Thoracic aorta (tissue), 2 donors: Measurements from ENCODE around the gene LINGO3. TPM values are rescaled to one million over a fixed set of nuclear protein-coding genes. Genes with fewer than 3 reads are reported as not detected.
"Not testable (repeated sequence)": the region's sequence is repeated elsewhere in the genome, so short reads cannot be mapped to it uniquely, and the experiment has no call there.

Source experiments
- ATAC-seq: fragments of 150-250 bp; one replicate; pipeline ENCODE4 v1.8.0; 2017; ENCODE audit warnings: low read depth; ENCODE audit not compliant: insufficient number of reproducible peaks, low FRiP score
- DNase-seq: peaks from one replicate; pipeline ENCODE4 v3.0.0-alpha.2; 2020; ENCODE audit warnings: low spot score
- H3K27ac ChIP-seq, 2 donors: fragments of 200-600 bp; sonication (generic); 1 replicate in 1 of 2; 2 replicates in 1 of 2; pipeline ENCODE4 v1.5.1; 2016; ENCODE audit warnings: mild to moderate bottlenecking in 2 of 2, moderate library complexity in 2 of 2
- H3K27me3 ChIP-seq: fragments of 200-600 bp; sonication (generic); replicated peaks from 2 replicates; pipeline ENCODE4 v1.6.0; 2016; ENCODE audit warnings: mild to moderate bottlenecking; ENCODE audit not compliant: insufficient read depth
- H3K36me3 ChIP-seq: fragments of 200-600 bp; sonication (generic); one replicate; pipeline ENCODE4 v1.5.1; 2016
- H3K4me1 ChIP-seq, 2 donors: fragments of 200-600 bp; sonication (generic); 1 replicate in 1 of 2; 2 replicates in 1 of 2; pipeline versions ENCODE4 v1.5.1 to v1.6.0; 2016; ENCODE audit warnings: low read depth in 2 of 2, mild to moderate bottlenecking in 1 of 2; ENCODE audit not compliant: control insufficient read depth in 1 of 2
- H3K4me3 ChIP-seq: fragments of 200-600 bp; sonication (generic); 2 replicates; pipeline ENCODE4 v1.5.1; 2016; ENCODE audit warnings: mild to moderate bottlenecking
- H3K9me3 ChIP-seq: fragments of 200-600 bp; sonication (generic); 2 replicates; pipeline ENCODE4 v1.5.1; 2016
- total RNA-seq, 2 donors: library from RNA; depleted of rRNA; stranded (reverse); fragments of >200 nt; gene quantifications; one replicate each; pipeline versions ENCODE4 v1.1.0 to v1.2.3, GENCODE V29; 2016
- TF ChIP-seq, protein P1 (sequence below): fragments of 200-600 bp; sonication (generic); IDR thresholded peaks from one replicate; pipeline ENCODE4 v1.5.1; 2019; ENCODE audit warnings: antibody characterized with exemption

Gene LINGO3
- total RNA-seq, 2 donors from 2014 or later, result 0.27 TPM; not detected in 1

DNA sequence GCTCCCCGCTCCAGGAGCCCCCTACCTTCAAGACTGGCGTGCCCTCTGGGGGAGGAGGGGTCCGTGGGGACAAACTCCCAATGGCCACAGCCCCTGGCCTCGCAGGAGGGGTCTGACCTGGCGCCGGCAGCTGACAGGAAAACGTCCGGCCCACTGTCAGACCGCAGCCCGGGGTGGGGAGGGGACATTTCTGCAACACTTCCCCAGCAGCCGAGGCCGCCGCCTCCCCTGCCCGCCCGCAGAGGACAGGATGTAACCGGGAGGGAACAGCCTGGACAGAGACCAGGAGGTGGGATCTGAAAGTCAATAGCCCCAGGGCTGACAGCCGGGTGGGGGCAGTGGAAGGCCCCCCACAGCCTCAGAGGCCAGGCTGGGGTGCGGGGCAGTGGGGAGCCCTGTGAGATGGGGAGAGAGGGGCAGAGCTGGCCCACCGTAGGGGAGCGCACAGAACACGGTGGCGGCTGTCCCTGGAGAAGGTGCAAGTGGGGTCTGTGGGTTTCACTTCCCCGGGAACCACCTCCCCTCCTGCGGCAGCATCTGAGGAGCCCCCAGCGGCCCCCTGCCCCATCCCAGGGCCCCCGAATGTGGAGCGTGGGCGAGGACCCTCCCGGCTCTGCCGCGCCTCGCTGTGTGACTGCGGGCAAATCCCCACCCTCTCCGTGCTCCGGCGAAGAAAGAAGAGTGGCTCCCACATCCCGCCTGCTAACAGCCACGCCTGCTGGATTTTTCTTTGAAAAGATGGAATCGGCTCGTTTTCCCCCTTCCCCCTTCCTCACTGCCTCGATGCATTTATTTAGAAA is 25.7 kb downstream of the LINGO3 start, which contains the start of gene PEAK3:
PEAK3 (minus strand) TSS at position 114 of the 800 bp plus-strand sequence. CDS start 1,244 bp downstream, outside the sequence.
- TF ChIP-seq, protein P1, sequence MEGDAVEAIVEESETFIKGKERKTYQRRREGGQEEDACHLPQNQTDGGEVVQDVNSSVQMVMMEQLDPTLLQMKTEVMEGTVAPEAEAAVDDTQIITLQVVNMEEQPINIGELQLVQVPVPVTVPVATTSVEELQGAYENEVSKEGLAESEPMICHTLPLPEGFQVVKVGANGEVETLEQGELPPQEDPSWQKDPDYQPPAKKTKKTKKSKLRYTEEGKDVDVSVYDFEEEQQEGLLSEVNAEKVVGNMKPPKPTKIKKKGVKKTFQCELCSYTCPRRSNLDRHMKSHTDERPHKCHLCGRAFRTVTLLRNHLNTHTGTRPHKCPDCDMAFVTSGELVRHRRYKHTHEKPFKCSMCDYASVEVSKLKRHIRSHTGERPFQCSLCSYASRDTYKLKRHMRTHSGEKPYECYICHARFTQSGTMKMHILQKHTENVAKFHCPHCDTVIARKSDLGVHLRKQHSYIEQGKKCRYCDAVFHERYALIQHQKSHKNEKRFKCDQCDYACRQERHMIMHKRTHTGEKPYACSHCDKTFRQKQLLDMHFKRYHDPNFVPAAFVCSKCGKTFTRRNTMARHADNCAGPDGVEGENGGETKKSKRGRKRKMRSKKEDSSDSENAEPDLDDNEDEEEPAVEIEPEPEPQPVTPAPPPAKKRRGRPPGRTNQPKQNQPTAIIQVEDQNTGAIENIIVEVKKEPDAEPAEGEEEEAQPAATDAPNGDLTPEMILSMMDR, result no peak
- Histone ChIP-seq H3K9me3 (no peaks in the 10 kb centered on the region), H3K36me3 (no peaks in the 10 kb centered on the region), H3K27me3 (no peaks in the 10 kb centered on the region), H3K4me1 (peaks cover 0 to 12% of the 10 kb centered on the region in 2 donors), H3K27ac (no peak within 1 kb of the TSS), H3K4me3 (peak within 1 kb of the TSS; percentile 58)
- no peak for DNase-seq
- ATAC-seq, result no peak

DNA sequence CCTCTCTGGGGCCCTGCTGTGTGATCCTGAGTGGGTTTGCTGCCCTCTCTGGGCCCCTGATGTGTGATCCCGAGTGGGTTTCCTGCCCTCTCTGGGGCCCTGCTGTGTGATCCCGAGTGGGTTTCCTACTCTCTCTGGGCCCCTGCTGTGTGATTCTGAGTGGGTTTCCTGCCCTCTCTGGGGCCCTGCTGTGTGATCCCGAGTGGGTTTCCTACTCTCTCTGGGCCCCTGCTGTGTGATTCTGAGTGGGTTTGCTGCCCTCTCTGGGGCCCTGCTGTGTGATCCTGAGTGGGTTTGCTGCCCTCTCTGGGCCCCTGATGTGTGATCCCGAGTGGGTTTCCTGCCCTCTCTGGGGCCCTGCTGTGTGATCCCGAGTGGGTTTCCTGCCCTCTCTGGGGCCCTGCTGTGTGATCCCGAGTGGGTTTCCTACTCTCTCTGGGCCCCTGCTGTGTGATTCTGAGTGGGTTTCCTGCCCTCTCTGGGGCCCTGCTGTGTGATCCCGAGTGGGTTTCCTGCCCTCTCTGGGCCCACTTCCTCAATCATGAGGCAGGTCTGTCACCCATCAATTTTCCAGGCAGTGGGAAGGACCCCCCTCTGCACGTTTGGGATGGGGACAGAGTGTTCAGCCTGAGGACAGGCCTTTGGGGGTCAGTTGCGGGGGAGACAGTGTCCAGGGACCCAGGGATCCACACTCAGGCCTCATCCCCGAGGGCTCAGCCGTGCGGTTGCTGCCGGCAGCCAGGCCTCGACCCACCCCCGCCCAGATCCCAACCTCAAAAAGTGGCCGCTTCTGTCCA is 26.5 kb downstream of the LINGO3 start:
- peaks cover 0 to 12% of the 10 kb centered on the region in 2 donors for H3K4me1 ChIP-seq
- not testable (repeated sequence) for DNase-seq, H3K27me3 ChIP-seq, H3K27ac ChIP-seq, H3K36me3 ChIP-seq, ATAC-seq, H3K9me3 ChIP-seq
- peak overlapping the region; percentile 58 for H3K4me3 ChIP-seq

DNA sequence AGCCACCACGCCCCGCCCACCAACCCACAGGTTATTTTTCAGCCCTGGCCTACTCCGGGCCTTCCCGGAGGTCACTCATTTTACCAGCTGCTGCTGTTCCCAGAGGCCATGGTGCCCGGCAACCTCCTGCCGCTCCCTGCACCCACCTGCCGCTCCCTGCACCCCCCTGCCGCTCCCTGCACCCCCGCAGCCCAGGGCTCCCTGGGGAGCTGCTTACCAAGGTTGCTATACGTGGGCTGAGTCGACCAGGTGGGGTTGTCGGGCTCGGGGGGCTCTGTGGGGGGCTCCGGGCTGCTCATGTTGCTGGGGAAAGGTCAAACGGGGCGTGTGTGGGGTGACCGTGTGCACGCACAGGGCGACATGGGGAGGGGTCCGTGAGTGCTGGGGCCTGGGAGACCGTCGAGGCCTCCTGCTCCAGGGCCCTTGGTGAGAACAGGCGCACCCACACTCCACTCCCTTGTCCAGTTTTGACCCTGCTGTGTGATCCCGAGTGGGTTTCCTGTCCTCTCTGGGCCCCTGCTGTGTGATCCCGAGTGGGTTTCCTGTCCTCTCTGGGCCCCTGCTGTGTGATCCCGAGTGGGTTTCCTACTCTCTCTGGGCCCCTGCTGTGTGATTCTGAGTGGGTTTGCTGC is 27.2 kb downstream of the LINGO3 start:
- no peak for ATAC-seq
- TF ChIP-seq, protein P1, result no peak
- H3K4me1 ChIP-seq, result peaks cover 0 to 15% of the 10 kb centered on the region in 2 donors
- no peak for DNase-seq
- H3K4me3 ChIP-seq, result no peak overlapping the region
- H3K36me3 ChIP-seq, result no peaks in the 10 kb centered on the region
- no peak overlapping the region for H3K27ac ChIP-seq
- H3K9me3 ChIP-seq, result no peaks in the 10 kb centered on the region
- no peaks in the 10 kb centered on the region for H3K27me3 ChIP-seq

DNA sequence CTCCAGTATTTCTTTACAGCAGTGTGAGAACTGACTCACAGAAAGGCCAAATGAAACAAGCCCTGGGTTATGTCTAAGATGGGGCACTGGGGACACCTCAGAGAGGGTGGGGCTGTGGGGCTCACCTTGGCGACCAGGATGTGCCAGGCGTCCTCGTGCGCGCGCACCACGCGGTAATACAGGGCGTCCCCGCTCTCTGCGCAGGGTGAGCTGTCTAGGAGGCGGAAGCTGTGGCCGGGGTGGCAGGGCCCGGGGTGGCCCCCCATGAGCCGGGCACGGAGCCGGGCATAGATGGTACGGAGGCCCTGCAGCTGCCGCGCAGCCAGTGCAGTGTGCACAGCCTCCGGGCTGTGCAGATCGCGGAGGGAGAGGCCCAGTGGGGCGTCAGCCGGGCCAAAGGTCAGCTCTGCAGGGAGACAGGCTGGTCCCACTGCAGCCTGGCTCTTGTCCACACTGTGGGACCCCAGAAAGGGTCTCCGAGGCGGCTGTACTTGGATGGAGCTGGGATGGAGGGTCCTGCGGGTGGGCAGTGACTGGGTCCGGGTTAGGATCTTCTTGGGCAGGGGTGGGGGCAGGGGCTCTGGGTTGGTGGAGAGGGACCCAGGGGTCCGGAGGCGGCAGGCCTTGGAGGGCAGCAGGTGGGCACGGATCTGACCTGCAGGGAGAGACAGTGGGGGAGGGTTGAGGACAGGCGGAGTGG is 29.3 kb downstream of the LINGO3 start:
- H3K36me3 ChIP-seq, result no peaks in the 10 kb centered on the region
- no peak for ATAC-seq

DNA sequence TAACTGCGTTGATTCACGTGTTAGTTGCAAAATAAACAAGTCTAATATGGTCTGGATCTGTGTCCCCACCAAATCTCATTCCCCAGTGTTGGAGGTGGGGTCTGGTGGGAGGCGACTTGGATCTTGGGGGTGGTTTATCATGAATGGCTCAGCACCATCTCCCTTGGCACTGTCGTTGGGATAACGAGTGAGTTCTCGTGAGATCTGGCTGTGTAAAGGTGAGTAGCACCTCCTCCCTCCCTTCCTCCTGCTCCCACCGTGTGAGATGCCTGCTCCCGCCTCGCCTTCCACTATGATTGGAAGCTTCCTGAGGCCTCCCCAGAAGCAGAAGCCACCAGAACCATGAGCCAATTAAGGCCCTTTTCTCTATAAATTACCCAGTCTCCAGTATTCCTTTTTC is 30.8 kb downstream of the LINGO3 start:
- Histone ChIP-seq H3K9me3 (no peaks in the 10 kb centered on the region), H3K27ac (no peak overlapping the region), H3K27me3 (no peaks in the 10 kb centered on the region), H3K4me1 (peaks cover 19 to 44% of the 10 kb centered on the region in 2 donors), H3K4me3 (no peak overlapping the region), H3K36me3 (peaks cover 11% of the 10 kb centered on the region)
- ATAC-seq (no peak), DNase-seq (no peak)
- TF ChIP-seq, protein P1, result no peak

More for the DNA sequence above, 29.3 kb downstream of the LINGO3 start:
- DNase-seq, result no peak
- Histone ChIP-seq H3K27ac (no peak overlapping the region), H3K9me3 (no peaks in the 10 kb centered on the region), H3K27me3 (no peaks in the 10 kb centered on the region), H3K4me3 (no peak overlapping the region), H3K4me1 (peaks cover 5 to 35% of the 10 kb centered on the region in 2 donors)
- TF ChIP-seq, protein P1, result no peak
